OCI-LY7 (cell line): ENCODE results near the gene VWDE.

ENCODE experiments used
- EZH2phosphoT487 ChIP-seq: fragments of 200-600 bp; sonication (generic); IDR thresholded peaks from 2 replicates; pipeline ENCODE4 v1.6.1; 2018; ENCODE audit warnings: low read depth, borderline replicate concordance, mild to moderate bottlenecking, mixed run types, antibody characterized with exemption, low read length, moderate library complexity, mixed read lengths
- TF ChIP-seq, protein P1 (sequence below): fragments of 200-600 bp; sonication (generic); conservative IDR thresholded peaks from 2 replicates; pipeline ENCODE4 v1.5.1; 2014; ENCODE audit warnings: mild to moderate bottlenecking, antibody characterized with exemption, low read length, moderate library complexity, mixed read lengths

- TF ChIP-seq, protein P1, sequence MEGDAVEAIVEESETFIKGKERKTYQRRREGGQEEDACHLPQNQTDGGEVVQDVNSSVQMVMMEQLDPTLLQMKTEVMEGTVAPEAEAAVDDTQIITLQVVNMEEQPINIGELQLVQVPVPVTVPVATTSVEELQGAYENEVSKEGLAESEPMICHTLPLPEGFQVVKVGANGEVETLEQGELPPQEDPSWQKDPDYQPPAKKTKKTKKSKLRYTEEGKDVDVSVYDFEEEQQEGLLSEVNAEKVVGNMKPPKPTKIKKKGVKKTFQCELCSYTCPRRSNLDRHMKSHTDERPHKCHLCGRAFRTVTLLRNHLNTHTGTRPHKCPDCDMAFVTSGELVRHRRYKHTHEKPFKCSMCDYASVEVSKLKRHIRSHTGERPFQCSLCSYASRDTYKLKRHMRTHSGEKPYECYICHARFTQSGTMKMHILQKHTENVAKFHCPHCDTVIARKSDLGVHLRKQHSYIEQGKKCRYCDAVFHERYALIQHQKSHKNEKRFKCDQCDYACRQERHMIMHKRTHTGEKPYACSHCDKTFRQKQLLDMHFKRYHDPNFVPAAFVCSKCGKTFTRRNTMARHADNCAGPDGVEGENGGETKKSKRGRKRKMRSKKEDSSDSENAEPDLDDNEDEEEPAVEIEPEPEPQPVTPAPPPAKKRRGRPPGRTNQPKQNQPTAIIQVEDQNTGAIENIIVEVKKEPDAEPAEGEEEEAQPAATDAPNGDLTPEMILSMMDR, result no peak
- no peak for TF ChIP-seq EZH2phosphoT487
Measured at GRCh38 chr7:12423355-12423996, 19.8 kb upstream of the VWDE start.
